Measurements from ENCODE around the gene TRPT1. TPM values are rescaled to one million over a fixed set of nuclear protein-coding genes. Genes with fewer than 3 reads are reported as not detected.

Gene TRPT1
- total and polyA plus RNA-seq, 9 of the 15 experiments (the other 6 are each of a cell fraction or from before 2014, with no cell fraction given) = 4.6 to 41.7 (median 23.1) TPM

DNA sequence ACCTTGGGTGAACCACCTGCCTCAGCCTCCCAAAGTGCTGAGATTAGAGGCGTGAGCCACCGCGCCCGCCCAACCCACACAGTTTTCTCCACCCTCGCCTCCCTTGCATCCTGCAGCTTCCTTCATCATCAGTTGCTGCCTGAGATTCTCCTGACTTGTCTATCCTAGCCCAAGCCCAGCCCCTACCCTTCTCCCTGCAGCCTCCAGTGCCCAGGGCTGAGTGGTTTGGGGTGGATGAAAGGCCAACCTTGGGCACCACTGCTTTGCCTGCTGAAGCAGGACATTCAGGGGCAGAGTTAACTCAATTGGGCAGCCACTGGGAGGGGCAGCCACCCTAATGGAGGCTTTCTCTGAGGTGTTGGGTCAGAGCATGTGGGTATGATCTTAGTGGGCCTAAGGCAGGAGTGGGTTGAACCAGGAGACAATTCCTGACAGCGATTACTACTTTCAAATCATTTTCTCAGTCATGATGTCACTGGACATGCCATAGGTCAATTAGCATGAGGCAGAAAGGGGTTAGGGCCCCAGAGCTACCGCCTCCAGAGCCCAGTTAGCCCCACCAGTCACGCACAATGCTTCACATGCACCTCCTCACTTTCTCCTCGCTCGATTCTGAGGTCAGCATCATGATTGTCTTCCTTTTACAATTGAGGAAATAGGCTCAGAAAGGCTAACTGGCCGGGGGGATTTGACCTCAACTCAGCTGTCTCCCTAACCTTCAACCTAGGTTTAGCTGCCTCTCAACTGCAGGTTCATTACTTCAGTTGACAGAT, 13.9 kb upstream of the TRPT1 start:
- H3K4me3 ChIP-seq = peak overlapping the region; percentile 99
- BruUV-seq (replicated peaks) = no TSS peak
- FAIRE-seq (peak; percentile 74), DNase-seq (ENCODE audit: extremely low read depth in 1 of 4, low spot score in 3 of 4) (peak in 1 of 4 experiments; percentile 64), ATAC-seq (no peak)
- ChIA-PET POLR2A (interaction anchor here (0.7 to 1.6 kb wide), 2 partner anchors 9 to 10 kb away, joined by 3 read pairs; partner anchors contain the start of gene DNAJC4), CTCF (ENCODE audit: low intra/inter-chr PET ratio) (no interaction called here)
- peak overlapping the region; percentile 85 for H3K4me2 ChIP-seq (ENCODE audit: insufficient read depth, low read length)
- in situ Hi-C loops (cut with MboI) = no loop called here
- H3K9ac ChIP-seq (ENCODE audit: insufficient read depth in 1 of 2, low read depth in 2 of 2, low read length in 2 of 2) = peak overlapping the region; percentile 93 to 94
- 0 out of 2 replicates have a peak, but pooled peaks cover 3% of the 10 kb centered on the region for H4K20me1 ChIP-seq (replicated peaks; ENCODE audit: control insufficient read depth, insufficient read depth, low read length)
- H3K27ac ChIP-seq (ENCODE audit: extremely low read depth, low read depth, low read length) = peak overlapping the region; percentile 95
- H3K9me1 ChIP-seq (ENCODE audit: control insufficient read depth, insufficient read depth, low read length) = no peaks in the 10 kb centered on the region
- H3K4me1 ChIP-seq (replicated peaks in 1 of 2; ENCODE audit: control insufficient read depth in 2 of 2, insufficient read depth in 2 of 2, low read length in 2 of 2) = peaks cover 34 to 70% of the 10 kb centered on the region in 2 experiments
- H3K79me2 ChIP-seq (ENCODE audit: control insufficient read depth, insufficient read depth, low read length) = peaks cover 57% of the 10 kb centered on the region
- no peaks in the 10 kb centered on the region for H3K27me3 ChIP-seq (ENCODE audit: control insufficient read depth in 2 of 2, insufficient read depth in 2 of 2, low read length in 2 of 2)
- H3K36me3 ChIP-seq (ENCODE audit: control insufficient read depth, insufficient read depth, low read length) = peaks cover 67% of the 10 kb centered on the region
- no peaks in the 10 kb centered on the region for H3K9me3 ChIP-seq (replicated peaks; ENCODE audit: control insufficient read depth, insufficient read depth, low read depth, low read length)
- no peak overlapping the region for H2AFZ ChIP-seq (ENCODE audit: low read depth, low read length)
- WGBS (ENCODE audit: insufficient coverage, low coverage, missing lambda C conversion rate) = 44% methylated on average over 11 of the region's 11 CpGs
- intact Hi-C loops (cut with micrococcal nuclease) = loop anchor here (10.0 kb wide), 1 partner anchor 65 kb away; the partner anchor contains the start of genes CATSPERZ and ESRRA
- TF ChIP-seq, protein P1, sequence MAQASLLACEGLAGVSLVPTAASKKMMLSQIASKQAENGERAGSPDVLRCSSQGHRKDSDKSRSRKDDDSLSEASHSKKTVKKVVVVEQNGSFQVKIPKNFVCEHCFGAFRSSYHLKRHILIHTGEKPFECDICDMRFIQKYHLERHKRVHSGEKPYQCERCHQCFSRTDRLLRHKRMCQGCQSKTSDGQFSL (CRISPR knock-in tag; IDR thresholded peaks at IDR 0.05) = no peak
- TF ChIP-seq, protein P1 (tag; IDR thresholded peaks at IDR 0.05) = no peak
- TF ChIP-seq POLR2AphosphoS5 (IDR thresholded peaks at IDR 0.05; ENCODE audit: control insufficient read depth, insufficient read depth, low read depth, low read length) (peak; percentile 65; the same call in 1 of the 2 replicates), JUND (IDR thresholded peaks at IDR 0.05; ENCODE audit: borderline replicate concordance, low read depth, low read length) (0 out of 2 replicates have a peak, but pooled peaks have one; percentile 26), JUND (tag; IDR thresholded peaks at IDR 0.05; ENCODE audit: borderline replicate concordance, low read depth, low read length) (no peak), RUNX1 (IDR thresholded peaks at IDR 0.05; ENCODE audit: low read depth) (no peak), POLR2A (conservative IDR thresholded peaks at IDR 0.05) (no peak), POLR3A (IDR thresholded peaks at IDR 0.05; ENCODE audit: borderline replicate concordance, extremely low read depth, insufficient read depth, insufficient read length) (no peak), TBP (optimal IDR thresholded peaks at IDR 0.05; ENCODE audit: low read depth, low read length) (peak; percentile 21), KLF1 (tag; IDR thresholded peaks at IDR 0.05) (no peak), MBD2 (IDR thresholded peaks at IDR 0.05; ENCODE audit: borderline replicate concordance, low read depth) (no peak; the same call in 1 of the 2 replicates), ZC3H4 (CRISPR knock-in tag; IDR thresholded peaks at IDR 0.05; ENCODE audit: borderline replicate concordance) (no peak), ZNF274 (IDR thresholded peaks at IDR 0.05; ENCODE audit: borderline replicate concordance, low read depth, low read length) (no peak)
- TF ChIP-seq, protein P2, sequence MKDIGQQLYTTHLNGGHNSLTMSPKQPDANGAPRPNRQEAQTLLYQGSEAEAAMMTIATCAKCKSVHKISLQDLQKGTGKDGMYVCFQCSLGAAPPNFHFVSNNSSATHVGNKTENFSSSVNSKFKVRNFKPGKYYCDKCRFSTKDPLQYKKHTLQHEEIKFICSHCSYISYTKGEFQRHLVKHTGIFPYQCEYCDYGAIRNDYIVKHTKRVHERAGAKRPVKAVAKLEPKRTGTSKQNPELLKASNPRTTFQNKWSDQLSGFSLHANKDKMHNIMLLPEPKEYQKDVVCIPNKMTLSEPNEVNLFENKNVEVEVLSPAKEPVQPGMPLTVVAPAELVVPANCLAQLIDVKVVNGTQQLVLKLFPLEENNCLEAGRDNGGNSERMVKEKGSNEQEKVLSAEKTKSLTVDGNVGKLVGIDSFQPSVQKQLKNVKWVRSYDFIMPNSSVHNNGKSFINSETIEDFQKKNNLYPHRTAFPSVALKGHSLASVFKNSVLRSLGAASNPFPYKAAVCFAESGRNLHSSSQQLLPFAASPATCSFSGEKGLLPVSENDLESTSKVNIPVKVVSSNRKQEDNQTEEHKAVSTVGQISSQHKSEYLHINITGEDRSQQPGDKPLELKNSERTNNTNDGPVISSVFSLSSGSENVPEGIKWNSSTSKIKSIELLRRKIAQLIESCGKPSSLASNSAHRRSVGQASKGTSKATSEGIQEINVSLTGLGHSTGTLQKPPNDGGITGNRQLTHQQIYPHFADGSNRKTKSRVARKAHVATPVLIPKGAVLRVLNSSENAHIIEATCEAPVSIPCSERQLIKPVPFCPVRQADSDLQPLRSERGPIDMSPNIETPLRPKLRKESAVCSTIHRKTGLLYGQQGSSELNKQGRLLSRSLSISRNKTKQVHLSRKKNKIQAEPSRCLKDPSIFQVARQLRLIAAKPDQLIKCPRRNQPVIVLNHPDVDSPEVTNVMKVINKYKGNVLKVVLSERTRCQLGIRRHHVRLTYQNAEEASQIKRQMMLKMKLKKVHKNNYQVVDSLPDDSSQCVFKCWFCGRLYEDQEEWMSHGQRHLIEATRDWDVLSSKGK (CRISPR knock-in tag; IDR thresholded peaks at IDR 0.05) = no peak
